Suprapubic skin (tissue), 3 donors: ENCODE results near the gene ABCA13.

Experiments
- CTCF ChIP-seq, 2 donors: fragments of 200-600 bp in 1 of 2; fragments of 450-650 bp in 1 of 2; sonication (generic) in 1 of 2; IDR thresholded peaks; one replicate each; pipeline ENCODE4 v1.5.1; 2016 to 2019; ENCODE audit warnings: antibody characterized with exemption in 2 of 2, mild to moderate bottlenecking in 1 of 2, moderate library complexity in 1 of 2
- EP300 ChIP-seq: sonication (generic); formaldehyde crosslinking; IDR thresholded peaks from one replicate; pipeline ENCODE4 v1.6.1; 2017; ENCODE audit warnings: antibody characterized with exemption

- no peak for TF ChIP-seq CTCF (IDR thresholded peaks at IDR 0.05)
- no peak for TF ChIP-seq EP300
Measured at GRCh38 chr7:48380921-48381320, 209.7 kb downstream of the ABCA13 start.
